Calu3 (cell line): ENCODE measurements around the gene NBEAL2. TPM values are rescaled to one million over a fixed set of nuclear protein-coding genes. Genes with fewer than 3 reads are reported as not detected.
A peak's percentile ranks its signal among the peaks of the same experiment; 100 is the strongest.

Source experiments
- BruUV-seq: library from RNA; stranded (reverse); fragments of 400-500 nt; replicated peaks from 2 replicates; lab custom pipeline; 2021; lab: Mats Ljungman, UMichigan
- CTCF ChIA-PET: fragments of 300-600 bp; sonication (Branson Sonifier 250); formaldehyde crosslinking; loops from one replicate; lab custom pipeline; 2022; ENCODE audit warnings: antibody characterized with exemption; lab: Charles Lee
- DNase-seq: peaks from one replicate; pipeline ENCODE4 v3.0.0; 2022
- H3K27ac Mint-ChIP-seq: one replicate; pipeline ENCODE4 v1.8.0; 2022; ENCODE audit warnings: mixed read lengths; ENCODE audit not compliant: unreplicated experiment
- H3K27me3 Mint-ChIP-seq: one replicate; pipeline ENCODE4 v1.8.0; 2022; ENCODE audit warnings: mixed read lengths; ENCODE audit not compliant: unreplicated experiment
- H3K36me3 Mint-ChIP-seq: one replicate; pipeline ENCODE4 v1.8.0; 2022; ENCODE audit warnings: mild to moderate bottlenecking, moderate library complexity, mixed read lengths; ENCODE audit not compliant: insufficient read depth, unreplicated experiment
- H3K4me1 Mint-ChIP-seq: one replicate; pipeline ENCODE4 v1.8.0; 2022; ENCODE audit warnings: mild to moderate bottlenecking, low read depth, mixed read lengths; ENCODE audit not compliant: unreplicated experiment
- H3K4me3 Mint-ChIP-seq: one replicate; pipeline ENCODE4 v1.8.0; 2022; ENCODE audit warnings: mild to moderate bottlenecking, low read depth, moderate library complexity, mixed read lengths; ENCODE audit not compliant: unreplicated experiment
- H3K9me3 Mint-ChIP-seq: one replicate; pipeline ENCODE4 v1.8.0; 2022; ENCODE audit warnings: low read depth, mixed read lengths; ENCODE audit not compliant: unreplicated experiment
- intact Hi-C: fragments of 100-400 bp; cut with micrococcal nuclease; formaldehyde crosslinking; loops from one replicate; pipeline ENCODE4 v1.10.0; 2022; ENCODE audit not compliant: unreplicated experiment
- total RNA-seq: library from RNA; stranded (reverse); gene quantifications from 2 replicates; pipeline ENCODE4 v1.2.3, GENCODE V29; 2022
- TF ChIP-seq, protein P1 (sequence below): fragments of 200-600 bp; IDR thresholded peaks from one replicate; pipeline ENCODE4 v1.8.0; 2022; ENCODE audit warnings: antibody characterized with exemption; ENCODE audit not compliant: unreplicated experiment

Gene NBEAL2
- total RNA-seq, 1 experiment from 2014 or later, result 143 TPM

DNA sequence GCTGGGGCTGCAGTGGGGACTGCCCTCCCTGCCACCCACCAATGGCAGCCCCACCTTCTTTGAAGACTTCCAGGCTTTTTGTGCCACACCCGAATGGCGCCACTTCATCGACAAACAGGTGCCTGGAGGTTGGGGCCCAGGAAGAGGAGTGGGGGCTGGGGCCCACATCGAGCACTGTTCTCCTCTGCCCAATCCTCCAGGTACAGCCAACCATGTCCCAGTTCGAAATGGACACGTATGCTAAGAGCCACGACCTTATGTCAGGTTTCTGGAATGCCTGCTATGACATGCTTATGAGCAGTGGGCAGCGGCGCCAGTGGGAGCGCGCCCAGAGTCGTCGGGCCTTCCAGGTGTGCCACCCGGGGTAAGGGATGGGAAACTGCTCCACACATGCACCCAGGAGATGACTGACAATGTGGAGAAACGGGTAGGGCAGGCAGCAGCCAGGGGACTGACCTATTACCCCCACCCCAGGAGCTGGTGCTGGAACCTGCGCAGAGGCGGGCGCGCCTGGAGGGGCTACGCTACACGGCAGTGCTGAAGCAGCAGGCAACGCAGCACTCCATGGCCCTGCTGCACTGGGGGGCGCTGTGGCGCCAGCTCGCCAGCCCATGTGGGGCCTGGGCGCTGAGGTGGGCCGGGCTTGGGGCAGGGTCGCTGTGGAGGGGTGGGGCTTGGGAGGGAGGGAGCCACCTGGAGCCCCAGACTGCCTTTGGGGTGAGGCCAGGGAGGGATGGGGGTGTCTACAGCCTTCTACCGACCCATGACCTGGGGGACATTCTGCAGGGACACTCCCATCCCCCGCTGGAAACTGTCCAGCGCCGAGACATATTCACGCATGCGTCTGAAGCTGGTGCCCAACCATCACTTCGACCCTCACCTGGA, 22.9 kb downstream of the NBEAL2 start:
- intact Hi-C loops, result no loop called here
- TSS peak; percentile 7 for BruUV-seq
- TF ChIP-seq, protein P1, sequence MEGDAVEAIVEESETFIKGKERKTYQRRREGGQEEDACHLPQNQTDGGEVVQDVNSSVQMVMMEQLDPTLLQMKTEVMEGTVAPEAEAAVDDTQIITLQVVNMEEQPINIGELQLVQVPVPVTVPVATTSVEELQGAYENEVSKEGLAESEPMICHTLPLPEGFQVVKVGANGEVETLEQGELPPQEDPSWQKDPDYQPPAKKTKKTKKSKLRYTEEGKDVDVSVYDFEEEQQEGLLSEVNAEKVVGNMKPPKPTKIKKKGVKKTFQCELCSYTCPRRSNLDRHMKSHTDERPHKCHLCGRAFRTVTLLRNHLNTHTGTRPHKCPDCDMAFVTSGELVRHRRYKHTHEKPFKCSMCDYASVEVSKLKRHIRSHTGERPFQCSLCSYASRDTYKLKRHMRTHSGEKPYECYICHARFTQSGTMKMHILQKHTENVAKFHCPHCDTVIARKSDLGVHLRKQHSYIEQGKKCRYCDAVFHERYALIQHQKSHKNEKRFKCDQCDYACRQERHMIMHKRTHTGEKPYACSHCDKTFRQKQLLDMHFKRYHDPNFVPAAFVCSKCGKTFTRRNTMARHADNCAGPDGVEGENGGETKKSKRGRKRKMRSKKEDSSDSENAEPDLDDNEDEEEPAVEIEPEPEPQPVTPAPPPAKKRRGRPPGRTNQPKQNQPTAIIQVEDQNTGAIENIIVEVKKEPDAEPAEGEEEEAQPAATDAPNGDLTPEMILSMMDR, result no peak
- H3K36me3 Mint-ChIP-seq, result peaks cover 47% of the 10 kb centered on the region
- no peaks in the 10 kb centered on the region for H3K9me3 Mint-ChIP-seq
- H3K27me3 Mint-ChIP-seq, result no peaks in the 10 kb centered on the region
- H3K4me1 Mint-ChIP-seq, result no peaks in the 10 kb centered on the region
- no peak overlapping the region for H3K4me3 Mint-ChIP-seq
- CTCF ChIA-PET, result interaction anchor here (0.5 kb wide), 1 partner anchor 312 kb away, joined by 3 read pairs; no protein-coding TSS in a partner anchor
- no peak for DNase-seq
- H3K27ac Mint-ChIP-seq, result no peak overlapping the region

DNA sequence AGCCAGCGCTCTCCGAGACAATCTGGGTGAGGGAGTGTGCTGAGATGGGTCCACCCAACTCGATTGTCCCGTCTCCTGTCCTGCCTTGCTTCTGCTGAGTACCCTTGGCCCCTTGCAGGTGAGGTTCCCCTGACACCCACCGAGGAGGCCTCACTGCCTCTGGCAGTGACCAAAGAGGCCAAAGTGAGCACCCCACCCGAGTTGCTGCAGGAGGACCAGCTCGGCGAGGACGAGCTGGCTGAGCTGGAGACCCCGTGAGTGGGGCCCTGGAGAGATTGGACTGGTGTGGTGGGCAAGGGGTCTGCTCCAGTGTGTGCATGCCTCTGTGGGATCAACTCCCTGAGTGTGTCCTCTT, 23.6 kb downstream of the NBEAL2 start:
- BruUV-seq, result no TSS peak
- Mint-ChIP-seq H3K9me3 (no peaks in the 10 kb centered on the region), H3K4me1 (no peaks in the 10 kb centered on the region), H3K27me3 (no peaks in the 10 kb centered on the region), H3K36me3 (peaks cover 49% of the 10 kb centered on the region), H3K4me3 (no peak overlapping the region), H3K27ac (no peak overlapping the region)
- CTCF ChIA-PET, result no interaction called here
- DNase-seq, result no peak
- TF ChIP-seq, protein P1, result no peak
- intact Hi-C loops, result no loop called here

DNA sequence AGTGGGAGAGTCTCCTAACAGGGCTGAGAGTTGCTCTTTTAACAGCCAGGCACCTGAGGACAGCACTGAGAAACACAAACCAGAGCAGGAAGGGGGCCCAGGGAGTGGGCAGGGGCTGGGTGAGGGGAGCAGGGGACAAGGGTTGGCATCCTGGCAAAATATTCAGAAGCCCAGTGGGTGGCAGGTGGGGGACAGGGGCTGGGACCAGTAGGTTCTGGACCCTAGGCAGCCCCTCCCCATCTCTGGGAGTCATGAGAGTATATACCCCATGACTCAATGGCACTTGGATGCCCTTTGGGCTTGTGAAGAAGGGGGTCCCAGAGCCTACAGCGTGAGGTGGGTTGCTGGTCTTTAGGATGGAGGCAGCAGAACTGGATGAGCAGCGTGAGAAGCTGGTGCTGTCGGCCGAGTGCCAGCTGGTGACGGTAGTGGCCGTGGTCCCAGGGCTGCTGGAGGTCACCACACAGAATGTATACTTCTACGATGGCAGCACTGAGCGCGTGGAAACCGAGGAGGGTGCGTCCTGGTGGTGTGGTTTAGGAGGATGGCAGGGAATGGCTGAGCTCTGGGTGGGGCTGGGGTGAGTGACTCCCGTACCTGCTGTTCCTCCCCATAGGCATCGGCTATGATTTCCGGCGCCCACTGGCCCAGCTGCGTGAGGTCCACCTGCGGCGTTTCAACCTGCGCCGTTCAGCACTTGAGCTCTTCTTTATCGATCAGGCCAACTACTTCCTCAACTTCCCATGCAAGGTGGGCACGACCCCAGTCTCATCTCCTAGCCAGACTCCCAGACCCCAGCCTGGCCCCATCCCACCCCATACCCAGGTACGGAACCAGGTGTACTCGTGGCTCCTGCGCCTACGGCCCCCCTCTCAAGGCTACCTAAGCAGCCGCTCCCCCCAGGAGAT, 24.2 kb downstream of the NBEAL2 start:
- BruUV-seq, result no TSS peak
- H3K9me3 Mint-ChIP-seq, result no peaks in the 10 kb centered on the region
- peaks cover 42% of the 10 kb centered on the region for H3K36me3 Mint-ChIP-seq
- H3K4me1 Mint-ChIP-seq, result no peaks in the 10 kb centered on the region
- H3K27me3 Mint-ChIP-seq, result no peaks in the 10 kb centered on the region
- TF ChIP-seq, protein P1, result no peak
- no peak overlapping the region for H3K4me3 Mint-ChIP-seq
- intact Hi-C loops, result no loop called here
- CTCF ChIA-PET, result interaction anchor here (0.9 kb wide), 1 partner anchor 68 kb away, joined by 3 read pairs; no protein-coding TSS in a partner anchor
- DNase-seq, result no peak
- H3K27ac Mint-ChIP-seq, result no peak overlapping the region

DNA sequence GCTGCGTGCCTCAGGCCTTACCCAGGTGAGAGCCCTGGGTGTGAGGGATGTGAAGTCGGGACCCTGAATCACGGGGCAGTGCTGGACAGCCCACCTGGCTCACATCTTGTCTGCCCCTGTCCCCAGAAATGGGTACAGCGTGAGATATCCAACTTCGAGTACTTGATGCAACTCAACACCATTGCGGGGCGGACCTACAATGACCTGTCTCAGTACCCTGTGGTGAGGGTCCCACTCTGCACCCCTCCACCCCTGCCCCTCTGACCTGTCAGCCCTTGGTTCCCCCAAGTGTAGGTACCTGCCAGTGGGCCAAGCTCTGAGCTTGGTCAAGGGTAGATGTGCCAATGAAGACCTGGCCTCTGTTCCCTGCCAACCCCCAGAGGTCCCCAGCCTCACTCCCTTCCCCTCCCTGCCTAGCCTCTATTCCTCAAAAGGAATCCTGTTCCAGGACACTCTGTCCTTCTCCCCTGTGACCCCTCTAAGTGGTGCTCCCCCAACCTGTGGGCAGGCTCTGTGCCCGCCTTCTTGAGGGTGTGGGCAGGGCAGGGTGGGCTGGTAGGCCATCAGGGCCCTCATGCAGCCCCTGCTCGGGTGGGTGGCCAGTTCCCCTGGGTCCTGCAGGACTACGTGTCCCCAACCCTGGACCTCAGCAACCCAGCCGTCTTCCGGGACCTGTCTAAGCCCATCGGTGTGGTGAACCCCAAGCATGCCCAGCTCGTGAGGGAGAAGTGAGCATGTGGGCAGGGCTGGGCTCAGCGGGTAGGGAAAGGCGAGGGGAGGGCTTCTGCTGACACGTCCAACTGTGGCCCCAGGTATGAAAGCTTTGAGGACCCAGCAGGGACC, 25.1 kb downstream of the NBEAL2 start:
- H3K27ac Mint-ChIP-seq, result no peak overlapping the region
- H3K4me1 Mint-ChIP-seq, result no peaks in the 10 kb centered on the region
- H3K36me3 Mint-ChIP-seq, result peaks cover 41% of the 10 kb centered on the region
- BruUV-seq, result no TSS peak
- TF ChIP-seq, protein P1, result no peak
- no peaks in the 10 kb centered on the region for H3K27me3 Mint-ChIP-seq
- intact Hi-C loops, result no loop called here
- CTCF ChIA-PET, result interaction anchor here (0.9 kb wide), 1 partner anchor 69 kb away, joined by 3 read pairs; no protein-coding TSS in a partner anchor
- H3K4me3 Mint-ChIP-seq, result no peak overlapping the region
- DNase-seq, result no peak
- H3K9me3 Mint-ChIP-seq, result no peaks in the 10 kb centered on the region
